NCI-H1930 (cell line): ENCODE data around the gene GCAT.

Source experiments
- DNase-seq, 2 experiments: peaks; one replicate each; lab custom pipeline; 2025; lab: John Stamatoyannopoulos, UW

Gene GCAT

DNA sequence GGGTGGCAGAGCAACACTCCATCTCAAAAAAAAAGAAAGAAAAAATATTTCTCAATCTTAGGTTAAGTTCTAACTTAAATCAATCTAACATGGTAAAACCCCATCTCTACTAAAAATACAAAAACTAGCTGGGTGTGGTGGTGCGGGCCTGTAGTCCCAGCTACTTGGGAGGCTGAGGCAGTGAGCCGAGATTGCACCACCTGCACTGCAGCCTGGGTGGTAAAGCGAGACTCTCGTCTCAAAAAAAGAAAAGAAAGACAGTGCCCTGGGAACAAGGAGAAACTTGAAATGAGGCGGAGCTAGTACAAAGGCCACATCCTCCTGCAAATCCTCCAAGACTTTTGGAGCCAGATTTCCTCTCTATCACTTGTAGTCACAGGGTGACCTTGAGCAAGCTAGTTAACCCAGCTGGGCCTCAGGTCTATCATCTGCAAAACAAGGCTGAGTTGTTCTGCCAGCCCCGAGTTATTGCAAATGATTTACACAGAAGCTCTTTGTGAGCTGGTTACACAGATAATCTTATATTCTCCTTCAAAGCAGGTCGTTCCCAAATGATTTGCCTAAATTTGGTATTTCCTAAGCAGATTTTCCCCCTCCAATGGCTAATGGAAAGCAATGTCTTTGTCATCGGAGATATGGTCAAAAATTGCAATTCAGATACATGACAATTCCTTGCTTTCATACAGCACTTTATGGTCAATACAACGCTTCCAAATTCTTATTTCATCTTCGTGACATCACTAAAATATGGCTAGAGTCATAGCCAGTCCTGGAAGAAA is 34.5 kb downstream of the GCAT start:
- no peak for DNase-seq

DNA sequence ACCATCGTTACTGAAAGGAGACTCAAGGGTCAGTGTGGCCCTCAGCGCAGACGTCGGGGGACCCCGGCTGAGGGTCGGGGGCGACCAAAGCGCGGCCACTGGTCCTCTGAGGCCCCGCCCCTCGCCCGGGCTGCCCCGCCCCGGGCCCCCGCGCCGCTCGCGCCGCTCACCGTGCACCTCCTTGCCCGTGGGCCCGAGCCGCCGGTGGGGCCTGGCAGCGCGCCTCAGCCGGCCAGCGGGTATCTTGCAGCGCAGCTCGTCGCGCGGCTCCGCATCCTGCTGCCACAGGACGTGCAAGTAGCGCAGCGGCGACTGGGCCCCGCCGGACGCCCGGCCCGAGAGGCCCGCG is 36.0 kb downstream of the GCAT start:
- peak in 1 of 2 experiments; percentile 53 for DNase-seq

DNA sequence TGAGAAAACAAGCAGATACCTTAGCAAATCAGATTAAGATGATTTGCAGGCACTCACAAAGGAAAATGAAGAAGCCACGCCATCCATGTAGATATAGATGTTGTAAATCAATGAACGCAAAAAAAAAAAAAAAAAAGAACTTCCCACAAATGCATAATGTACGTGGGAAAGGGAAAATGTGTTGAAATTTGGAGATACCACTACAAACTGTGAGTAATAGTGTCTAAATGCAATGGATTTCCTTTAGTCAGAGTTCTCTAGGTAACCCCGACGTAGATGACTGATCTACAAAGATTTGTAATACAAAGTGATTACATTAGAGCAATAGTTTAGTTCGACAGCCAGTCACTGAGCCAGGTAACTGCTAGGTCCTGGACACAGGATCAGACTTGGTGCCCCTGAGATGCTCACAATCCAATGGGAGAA is 37.2 kb downstream of the GCAT start:
- DNase-seq, result no peak

DNA sequence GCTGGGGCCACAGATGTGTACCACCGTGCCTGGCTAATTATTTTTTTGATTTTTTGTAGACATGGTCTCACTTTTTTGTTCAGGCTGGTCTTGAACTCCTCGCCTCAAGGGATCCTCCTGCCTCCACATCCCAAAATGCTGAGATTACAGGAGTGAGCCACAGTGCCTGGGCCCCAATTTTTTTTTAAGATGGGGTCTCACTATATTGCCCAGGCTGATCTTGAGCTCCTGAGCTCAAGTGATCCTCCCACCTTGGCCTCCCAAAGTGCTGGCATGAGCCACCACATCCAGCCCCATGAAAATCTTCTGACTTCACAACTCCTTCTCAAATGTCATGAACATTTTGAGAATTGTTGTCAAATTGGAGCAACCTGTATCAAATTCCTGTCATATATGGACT is 38.7 kb downstream of the GCAT start:
- DNase-seq, result no peak

DNA sequence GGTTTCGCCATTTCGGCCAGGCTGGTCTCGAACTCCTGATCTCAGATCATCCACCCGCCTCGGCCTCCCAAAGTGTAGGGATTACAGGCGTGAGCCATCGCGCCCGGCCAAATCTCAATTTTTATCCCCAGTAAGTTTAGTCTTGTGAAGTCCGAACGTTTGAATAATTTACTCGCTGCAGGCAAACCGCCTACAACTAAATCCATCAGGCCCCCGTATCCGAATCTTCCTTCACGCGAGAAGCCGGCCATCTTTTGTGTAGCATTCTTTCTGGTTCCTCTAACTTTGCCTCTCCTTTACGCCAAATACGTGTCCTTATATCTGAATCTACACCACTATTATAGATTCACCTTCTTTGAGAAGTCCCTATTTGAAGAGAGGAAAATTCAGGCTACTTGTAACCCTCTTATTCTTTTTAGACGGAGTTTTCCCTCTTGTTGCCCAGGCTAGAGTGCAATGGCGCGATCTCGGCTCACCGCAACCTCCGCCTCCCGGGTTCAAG is 40.9 kb downstream of the GCAT start:
- no peak for DNase-seq

DNA sequence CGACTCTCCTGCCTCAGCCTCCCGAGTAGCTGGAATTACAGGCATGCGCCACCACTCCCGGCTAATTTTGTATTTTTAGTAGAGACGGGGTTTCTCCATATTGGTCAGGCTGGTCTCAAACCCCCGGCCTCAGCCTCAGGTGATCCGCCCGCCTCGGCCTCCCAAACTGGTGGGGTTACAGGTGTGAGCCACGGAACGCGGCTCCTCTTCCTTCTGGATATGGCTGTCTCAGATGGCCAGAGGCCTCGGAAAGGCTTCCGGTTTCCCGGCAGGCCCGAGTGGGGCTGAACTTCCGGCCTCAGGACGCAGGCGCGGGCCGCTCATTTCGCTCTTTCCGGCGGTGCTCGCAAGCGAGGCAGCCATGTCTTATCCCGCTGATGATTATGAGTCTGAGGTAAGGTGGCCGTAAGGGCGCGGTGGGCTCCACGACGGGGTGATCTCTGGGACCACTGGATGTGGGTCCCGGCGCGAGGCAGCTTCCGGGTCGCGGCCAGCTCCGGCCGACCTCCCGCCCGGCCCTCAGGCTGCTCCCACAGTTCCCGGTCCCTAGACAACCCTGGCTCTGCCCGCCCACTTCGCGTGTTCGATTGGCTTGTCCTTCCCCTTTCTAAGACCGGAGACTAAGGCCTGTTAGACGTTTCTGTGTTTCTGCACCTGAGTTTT is 41.5 kb downstream of the GCAT start, which contains the start of gene EIF3L:
Gene EIF3L, plus strand, starts transcription at position 331 of the 663 bp plus-strand sequence. Its CDS starts 31 bp downstream, at position 362.
- peak; percentile 64 to 88 for DNase-seq

DNA sequence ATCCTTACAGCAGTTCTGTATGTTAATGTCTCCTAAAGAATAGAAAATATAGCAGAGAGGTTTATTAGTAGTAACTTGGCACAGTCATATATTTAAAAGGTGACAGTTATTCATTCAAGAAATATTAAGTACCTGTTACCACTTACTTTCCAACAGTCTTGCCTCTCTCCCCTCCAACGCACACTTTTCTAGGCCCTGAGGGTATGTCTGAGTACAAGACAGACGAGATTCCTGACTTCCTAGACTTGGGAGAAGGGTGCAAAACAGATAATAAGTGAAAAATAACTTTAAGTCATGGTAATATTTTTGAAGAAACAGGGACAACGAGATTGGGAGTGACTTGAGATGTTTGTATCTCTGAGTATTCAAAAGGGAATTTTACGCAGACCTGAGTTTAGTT is 43.1 kb downstream of the GCAT start:
- DNase-seq, result no peak

DNA sequence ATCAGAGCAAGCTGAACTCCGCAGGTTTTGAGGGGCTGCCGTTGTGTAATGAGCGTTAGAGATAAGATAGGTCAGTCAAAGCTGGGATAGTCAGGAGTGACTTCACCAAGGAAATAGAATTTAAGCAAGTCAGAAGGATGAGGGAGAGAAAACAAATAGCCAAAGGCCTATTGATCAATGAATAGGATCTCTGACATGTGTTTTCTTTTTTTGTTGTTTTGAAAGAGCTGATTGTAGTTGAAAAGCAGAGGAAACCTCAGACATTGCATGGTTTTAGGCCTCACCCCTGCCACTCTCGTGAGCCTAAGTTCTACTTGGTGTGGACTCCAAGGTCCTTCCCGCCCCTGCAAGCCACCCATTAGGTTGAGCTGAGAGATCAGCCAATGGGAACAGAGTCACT is 44.7 kb downstream of the GCAT start:
- no peak for DNase-seq

DNA sequence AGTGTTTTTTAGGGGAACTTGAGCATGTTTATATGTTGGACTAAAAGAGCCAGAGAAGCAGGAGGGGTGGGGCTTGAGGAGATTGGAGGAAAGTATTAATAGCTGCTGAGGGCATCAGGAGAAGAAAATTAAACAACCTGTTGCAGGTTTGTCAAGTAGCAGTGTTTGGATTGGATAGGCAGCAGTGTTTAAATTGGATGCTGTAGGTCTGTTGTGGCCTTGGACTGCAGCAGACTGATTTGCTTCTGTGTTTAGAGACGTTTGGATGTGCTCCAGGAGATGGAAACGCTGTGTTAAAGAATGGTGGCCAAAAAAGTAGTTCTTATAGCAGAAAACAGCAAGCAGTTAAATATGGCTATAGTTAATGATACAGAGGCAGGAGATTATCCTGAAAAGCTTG is 47.2 kb downstream of the GCAT start:
- no peak for DNase-seq

DNA sequence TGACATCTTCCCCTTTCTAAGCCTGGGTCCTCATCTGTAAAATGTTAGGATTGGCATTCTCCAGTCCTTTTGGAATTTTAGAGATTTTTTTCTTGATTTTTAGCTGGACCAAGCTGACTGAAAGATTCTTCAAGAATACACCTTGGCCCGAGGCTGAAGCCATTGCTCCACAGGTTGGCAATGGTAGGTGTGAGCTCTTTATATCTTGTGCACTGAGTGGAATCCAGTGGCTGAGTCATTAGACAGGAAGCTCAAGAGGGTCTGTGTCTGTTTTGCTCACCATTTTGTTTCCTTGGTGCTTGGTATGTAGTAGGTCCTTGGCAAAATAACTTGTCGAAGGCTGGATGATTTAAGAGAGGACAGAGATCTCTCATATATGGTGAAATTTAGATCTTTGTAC is 47.7 kb downstream of the GCAT start:
- no peak for DNase-seq

DNA sequence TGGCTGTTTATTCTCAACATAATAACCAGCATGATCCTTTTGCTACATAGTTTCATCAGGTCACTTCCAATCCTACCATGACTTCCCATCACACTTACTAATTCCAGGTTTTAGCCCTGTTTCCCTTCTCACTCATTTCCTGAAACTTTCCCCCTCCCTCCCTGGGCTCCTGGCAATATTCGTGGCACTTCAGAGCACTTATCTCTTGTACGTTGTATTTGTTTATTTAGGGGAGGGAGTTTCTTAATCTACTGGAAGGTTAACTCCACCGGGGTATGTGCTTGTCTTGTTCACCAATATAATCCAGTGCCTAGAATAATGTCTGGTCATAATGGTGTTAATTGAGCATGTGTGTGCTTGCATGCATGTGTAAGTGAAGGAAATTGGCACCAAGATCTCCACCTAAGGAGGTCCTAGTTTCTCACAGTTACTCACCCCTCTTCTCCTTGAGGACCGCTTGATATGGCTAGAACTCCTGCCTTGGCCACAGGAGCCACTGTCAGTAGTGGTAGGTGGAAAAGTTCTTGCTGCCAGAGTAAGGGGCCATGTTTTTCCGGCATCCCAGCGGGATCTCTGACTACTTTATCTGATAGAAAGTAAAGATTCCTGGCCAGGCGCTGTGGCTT is 53.2 kb downstream of the GCAT start:
- no peak for DNase-seq

DNA sequence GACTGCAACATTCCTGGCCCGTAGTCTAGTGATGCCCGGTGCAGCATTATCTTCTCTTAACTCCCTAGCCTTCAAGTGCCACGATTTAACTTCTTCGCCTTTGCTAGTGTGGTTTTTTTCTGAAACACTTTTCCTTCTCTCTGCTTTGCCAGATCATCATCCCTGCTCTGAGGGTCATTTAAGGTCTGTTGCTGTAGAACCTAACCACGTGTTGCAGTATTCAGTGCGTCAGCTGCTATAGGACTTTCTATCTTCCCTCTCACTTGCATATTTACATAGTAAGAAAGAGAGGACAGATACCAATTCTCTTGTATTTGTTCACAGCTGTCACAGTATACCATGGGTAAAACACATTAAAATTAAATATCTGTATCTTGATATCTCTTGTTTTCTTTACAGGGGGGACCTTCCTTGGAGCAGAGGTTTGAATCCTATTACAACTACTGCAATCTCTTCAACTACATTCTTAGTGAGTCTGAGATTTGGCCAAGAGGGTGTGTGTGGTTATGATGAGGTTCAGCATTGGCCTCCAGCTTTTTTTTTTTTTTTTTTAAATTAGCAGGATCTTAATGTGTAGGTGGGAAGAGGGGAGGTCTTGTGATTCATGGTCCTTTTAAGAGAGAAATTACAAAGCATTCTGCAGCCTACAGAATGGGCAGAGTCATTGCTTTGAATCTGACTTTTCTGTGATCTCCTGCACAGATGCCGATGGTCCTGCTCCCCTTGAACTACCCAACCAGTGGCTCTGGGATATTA is 55.0 kb downstream of the GCAT start:
- no peak for DNase-seq

DNA sequence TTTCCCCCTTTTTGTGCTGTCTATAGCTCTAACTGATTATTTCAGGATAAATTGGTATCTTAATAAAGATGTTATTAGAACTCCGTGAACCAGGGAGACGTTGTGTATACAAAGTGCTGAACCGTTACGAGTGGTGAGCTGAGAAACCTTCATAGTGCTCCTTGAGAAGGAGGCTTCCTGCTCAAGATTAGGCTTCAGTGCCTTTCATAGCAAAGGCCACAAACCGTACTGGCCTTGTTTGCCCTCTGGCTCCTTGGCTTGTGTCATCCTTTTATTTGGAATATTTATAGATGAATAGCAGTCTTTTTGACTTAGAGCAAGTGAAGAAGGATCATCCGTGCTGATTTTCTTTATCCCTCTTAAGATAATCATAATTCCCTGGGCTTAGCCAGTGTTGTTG is 57.8 kb downstream of the GCAT start:
- DNase-seq, result no peak
